Liver (tissue), 9 donors: ENCODE measurements around the gene COX20. TPM values are rescaled to one million over a fixed set of nuclear protein-coding genes. Genes with fewer than 3 reads are reported as not detected.

ENCODE experiments used
- DNase-seq: peaks from one replicate; pipeline ENCODE4 v3.0.0-alpha.2; 2017; ENCODE audit warnings: low spot score
- H3K27ac ChIP-seq, 2 donors: one replicate each; pipeline ENCODE4 v1.7.0; 2013; ENCODE audit warnings: inconsistent platforms in 2 of 2, low read length in 2 of 2, control low read depth in 1 of 2, low read depth in 1 of 2, mild to moderate bottlenecking in 1 of 2
- H3K27me3 ChIP-seq, 4 donors: one replicate each; pipeline versions ENCODE4 v1.6.1 to v1.7.0; 2013; ENCODE audit warnings: low read length in 3 of 4, inconsistent platforms in 1 of 4, mild to moderate bottlenecking in 1 of 4, moderate library complexity in 1 of 4; ENCODE audit not compliant: control insufficient read depth in 4 of 4, insufficient read depth in 4 of 4
- H3K36me3 ChIP-seq, 4 donors: one replicate each; pipeline versions ENCODE4 v1.6.1 to v1.7.0; 2013; ENCODE audit warnings: low read length in 3 of 4, mild to moderate bottlenecking in 3 of 4, low read depth in 1 of 4, moderate library complexity in 1 of 4; ENCODE audit not compliant: control insufficient read depth in 4 of 4, insufficient read depth in 3 of 4
- H3K4me1 ChIP-seq, 4 donors: one replicate each; pipeline versions ENCODE4 v1.6.1 to v1.7.0; 2013; ENCODE audit warnings: low read length in 3 of 4, mild to moderate bottlenecking in 3 of 4, moderate library complexity in 1 of 4; ENCODE audit not compliant: control insufficient read depth in 4 of 4, insufficient read depth in 4 of 4
- H3K4me3 ChIP-seq, 3 donors: one replicate each; pipeline versions ENCODE4 v1.6.1 to v1.7.0; 2013; ENCODE audit warnings: low read length in 3 of 3, control low read depth in 1 of 3, low read depth in 1 of 3, mild to moderate bottlenecking in 1 of 3
- H3K9ac ChIP-seq, 2 donors: one replicate each; pipeline ENCODE4 v1.7.0; 2013; ENCODE audit warnings: low read length in 2 of 2, mild to moderate bottlenecking in 2 of 2, moderate library complexity in 2 of 2, control low read depth in 1 of 2, low read depth in 1 of 2
- H3K9me3 ChIP-seq, 4 donors: one replicate each; pipeline versions ENCODE4 v1.6.1 to v1.7.0; 2013; ENCODE audit warnings: low read length in 3 of 4; ENCODE audit not compliant: control insufficient read depth in 4 of 4
- EGR1 ChIP-seq, 2 donors: IDR thresholded peaks; 2 replicates each; pipeline ENCODE4 v1.6.1; 2016 to 2018; ENCODE audit warnings: antibody characterized with exemption in 2 of 2, low read depth in 2 of 2
- FOXA1 ChIP-seq: IDR thresholded peaks from 2 replicates; pipeline ENCODE4 v1.6.1; 2016; ENCODE audit warnings: antibody characterized with exemption
- FOXA2 ChIP-seq: IDR thresholded peaks from 2 replicates; pipeline ENCODE4 v1.6.1; 2016; ENCODE audit warnings: antibody characterized with exemption
- GABPA ChIP-seq, 2 donors: IDR thresholded peaks in 1 of 2; conservative IDR thresholded peaks in 1 of 2; 2 replicates each; pipeline ENCODE4 v1.6.1; 2016; ENCODE audit warnings: antibody characterized with exemption in 2 of 2, mild to moderate bottlenecking in 1 of 2, moderate library complexity in 1 of 2
- HNF4A ChIP-seq, 2 donors: conservative IDR thresholded peaks; 2 replicates each; pipeline ENCODE4 v1.6.1; 2016; ENCODE audit warnings: antibody characterized with exemption in 2 of 2, mild to moderate bottlenecking in 2 of 2
- HNF4G ChIP-seq: IDR thresholded peaks from 2 replicates; pipeline ENCODE4 v1.6.1; 2016; ENCODE audit warnings: antibody characterized with exemption
- JUND ChIP-seq, 2 donors: IDR thresholded peaks; 2 replicates each; pipeline ENCODE4 v1.6.1; 2016; ENCODE audit warnings: antibody characterized with exemption in 2 of 2
- NR2F2 ChIP-seq: IDR thresholded peaks from 2 replicates; pipeline ENCODE4 v1.6.1; 2016; ENCODE audit warnings: antibody characterized with exemption
- RAD21 ChIP-seq, 2 donors: IDR thresholded peaks; 2 replicates each; pipeline ENCODE4 v1.6.1; 2016; ENCODE audit warnings: antibody characterized with exemption in 2 of 2, mild to moderate bottlenecking in 2 of 2
- RXRA ChIP-seq, 2 donors: IDR thresholded peaks; 2 replicates each; pipeline ENCODE4 v1.6.1; 2017 to 2018; ENCODE audit warnings: antibody characterized with exemption in 2 of 2, mild to moderate bottlenecking in 1 of 2
- SP1 ChIP-seq: IDR thresholded peaks from 2 replicates; pipeline ENCODE4 v1.6.1; 2018; ENCODE audit warnings: antibody characterized with exemption, mild to moderate bottlenecking
- TAF1 ChIP-seq: conservative IDR thresholded peaks from 2 replicates; pipeline ENCODE4 v1.6.1; 2016; ENCODE audit warnings: antibody characterized with exemption, mild to moderate bottlenecking
- YY1 ChIP-seq: IDR thresholded peaks from 2 replicates; pipeline ENCODE4 v1.6.1; 2016; ENCODE audit warnings: antibody characterized with exemption, mild to moderate bottlenecking
- WGBS: extraction: QIAGEN DNeasy Blood & Tissue Kit; methylation state at CpG from one replicate; pipeline ENCODE4 v1.1.7; 2013; 5-methylcytosine and 5-hydroxymethylcytosine counted together
- polyA plus RNA-seq, 2 donors: library from polyadenylated mRNA; stranded (reverse) in 1 of 2; unstranded in 1 of 2; fragments of 200-250 nt in 1 of 2; fragments of >200 nt in 1 of 2; fragmentation: Nextera tagmentation in 1 of 2; extraction: Ambion mirVana in 1 of 2; gene quantifications; one replicate each; pipeline versions ENCODE4 v1.2.1 to v1.2.3, GENCODE V29; 2013 to 2015
- total RNA-seq, 2 donors: library from RNA; depleted of rRNA; stranded (reverse); fragments of >200 nt; gene quantifications; one replicate each; pipeline ENCODE4 v1.2.3, GENCODE V29; 2014
- TF ChIP-seq, protein P1 (sequence below): IDR thresholded peaks from 2 replicates; pipeline ENCODE4 v1.6.1; 2016; ENCODE audit warnings: antibody characterized with exemption
- TF ChIP-seq, protein P2 (sequence below): IDR thresholded peaks from 2 replicates; pipeline ENCODE4 v1.6.1; 2016; ENCODE audit warnings: antibody characterized with exemption, mild to moderate bottlenecking
- TF ChIP-seq, protein P3 (sequence below): IDR thresholded peaks from 2 replicates; pipeline ENCODE4 v1.6.1; 2016; ENCODE audit warnings: antibody characterized with exemption
- TF ChIP-seq, protein P4 (sequence below): fragments of 150-350 bp; IDR thresholded peaks from 2 replicates; pipeline ENCODE4 v1.5.1; 2017; ENCODE audit warnings: improper control_type of control experiment, low read depth, low read length; ENCODE audit not compliant: missing input control
- TF ChIP-seq, protein P5 (sequence below): IDR thresholded peaks from 2 replicates; pipeline ENCODE4 v1.6.1; 2016; ENCODE audit warnings: antibody characterized with exemption
- donor health status: healthy.
- donor health status: healthy.
- donor health status: healthy.
- donor health status: healthy.
- donor health status: healthy.

COX20 gene
- total and polyA plus RNA-seq, 4 donors, result 16.7 to 45.7 (median 19.0) TPM

DNA sequence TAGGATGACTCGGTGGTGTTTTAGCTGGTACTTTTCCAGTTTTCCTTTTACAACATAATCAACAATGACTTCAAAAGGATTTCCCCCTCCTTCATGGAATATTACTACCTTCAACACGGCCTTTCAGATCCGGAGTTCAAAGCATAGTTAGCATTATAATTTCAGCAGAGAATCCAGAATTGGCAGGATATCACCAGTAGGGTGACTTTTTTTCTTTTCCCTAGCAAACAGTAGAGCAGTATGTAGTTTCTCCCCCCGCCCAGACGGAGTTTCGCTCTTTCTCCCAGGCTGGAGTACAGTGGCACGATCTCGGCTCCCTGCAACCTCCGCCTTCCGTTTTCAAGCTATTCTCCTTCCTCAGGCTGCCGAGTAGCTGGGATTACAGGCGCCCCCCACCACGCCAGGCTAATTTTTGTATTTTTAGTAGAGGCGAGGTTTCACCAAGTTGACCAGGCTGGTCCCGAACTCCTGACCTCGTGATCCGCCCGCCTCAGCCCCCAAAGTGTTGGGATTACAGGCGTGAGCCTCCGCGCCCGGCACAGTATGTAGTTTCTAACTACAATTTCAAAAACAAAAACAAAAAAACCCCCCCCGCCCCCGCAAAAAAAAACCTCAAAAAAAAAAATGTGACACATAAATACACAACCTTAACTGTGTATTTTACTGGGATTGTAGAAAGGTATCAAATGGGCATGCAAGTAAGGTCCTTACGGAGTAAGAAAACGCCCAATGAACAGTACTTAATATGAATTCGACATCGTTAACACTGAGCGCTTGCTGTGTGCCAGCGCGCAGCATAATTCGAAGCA, 1.5 kb upstream of the COX20 start:
- H3K4me1 ChIP-seq, result peaks cover 0 to 13% (median 8%) of the 10 kb centered on the region in 4 donors
- no peaks in the 10 kb centered on the region for H3K9me3 ChIP-seq
- peak overlapping the region; percentile 86 to 96 for H3K9ac ChIP-seq
- H3K4me3 ChIP-seq, result peak overlapping the region; percentile 67 to 84 (median 79)
- peak overlapping the region; percentile 97 to 99 for H3K27ac ChIP-seq
- TF ChIP-seq NR2F2, result no peak
- peak; percentile 40 to 79 for TF ChIP-seq EGR1 (IDR thresholded peaks at IDR 0.05; ENCODE audit: low read depth in 2 of 2)
- TF ChIP-seq, protein P1, sequence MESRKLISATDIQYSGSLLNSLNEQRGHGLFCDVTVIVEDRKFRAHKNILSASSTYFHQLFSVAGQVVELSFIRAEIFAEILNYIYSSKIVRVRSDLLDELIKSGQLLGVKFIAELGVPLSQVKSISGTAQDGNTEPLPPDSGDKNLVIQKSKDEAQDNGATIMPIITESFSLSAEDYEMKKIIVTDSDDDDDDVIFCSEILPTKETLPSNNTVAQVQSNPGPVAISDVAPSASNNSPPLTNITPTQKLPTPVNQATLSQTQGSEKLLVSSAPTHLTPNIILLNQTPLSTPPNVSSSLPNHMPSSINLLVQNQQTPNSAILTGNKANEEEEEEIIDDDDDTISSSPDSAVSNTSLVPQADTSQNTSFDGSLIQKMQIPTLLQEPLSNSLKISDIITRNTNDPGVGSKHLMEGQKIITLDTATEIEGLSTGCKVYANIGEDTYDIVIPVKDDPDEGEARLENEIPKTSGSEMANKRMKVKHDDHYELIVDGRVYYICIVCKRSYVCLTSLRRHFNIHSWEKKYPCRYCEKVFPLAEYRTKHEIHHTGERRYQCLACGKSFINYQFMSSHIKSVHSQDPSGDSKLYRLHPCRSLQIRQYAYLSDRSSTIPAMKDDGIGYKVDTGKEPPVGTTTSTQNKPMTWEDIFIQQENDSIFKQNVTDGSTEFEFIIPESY, result no peak
- TF ChIP-seq, protein P2, sequence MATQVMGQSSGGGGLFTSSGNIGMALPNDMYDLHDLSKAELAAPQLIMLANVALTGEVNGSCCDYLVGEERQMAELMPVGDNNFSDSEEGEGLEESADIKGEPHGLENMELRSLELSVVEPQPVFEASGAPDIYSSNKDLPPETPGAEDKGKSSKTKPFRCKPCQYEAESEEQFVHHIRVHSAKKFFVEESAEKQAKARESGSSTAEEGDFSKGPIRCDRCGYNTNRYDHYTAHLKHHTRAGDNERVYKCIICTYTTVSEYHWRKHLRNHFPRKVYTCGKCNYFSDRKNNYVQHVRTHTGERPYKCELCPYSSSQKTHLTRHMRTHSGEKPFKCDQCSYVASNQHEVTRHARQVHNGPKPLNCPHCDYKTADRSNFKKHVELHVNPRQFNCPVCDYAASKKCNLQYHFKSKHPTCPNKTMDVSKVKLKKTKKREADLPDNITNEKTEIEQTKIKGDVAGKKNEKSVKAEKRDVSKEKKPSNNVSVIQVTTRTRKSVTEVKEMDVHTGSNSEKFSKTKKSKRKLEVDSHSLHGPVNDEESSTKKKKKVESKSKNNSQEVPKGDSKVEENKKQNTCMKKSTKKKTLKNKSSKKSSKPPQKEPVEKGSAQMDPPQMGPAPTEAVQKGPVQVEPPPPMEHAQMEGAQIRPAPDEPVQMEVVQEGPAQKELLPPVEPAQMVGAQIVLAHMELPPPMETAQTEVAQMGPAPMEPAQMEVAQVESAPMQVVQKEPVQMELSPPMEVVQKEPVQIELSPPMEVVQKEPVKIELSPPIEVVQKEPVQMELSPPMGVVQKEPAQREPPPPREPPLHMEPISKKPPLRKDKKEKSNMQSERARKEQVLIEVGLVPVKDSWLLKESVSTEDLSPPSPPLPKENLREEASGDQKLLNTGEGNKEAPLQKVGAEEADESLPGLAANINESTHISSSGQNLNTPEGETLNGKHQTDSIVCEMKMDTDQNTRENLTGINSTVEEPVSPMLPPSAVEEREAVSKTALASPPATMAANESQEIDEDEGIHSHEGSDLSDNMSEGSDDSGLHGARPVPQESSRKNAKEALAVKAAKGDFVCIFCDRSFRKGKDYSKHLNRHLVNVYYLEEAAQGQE, result no peak
- no peak for TF ChIP-seq HNF4G
- TF ChIP-seq, protein P3, sequence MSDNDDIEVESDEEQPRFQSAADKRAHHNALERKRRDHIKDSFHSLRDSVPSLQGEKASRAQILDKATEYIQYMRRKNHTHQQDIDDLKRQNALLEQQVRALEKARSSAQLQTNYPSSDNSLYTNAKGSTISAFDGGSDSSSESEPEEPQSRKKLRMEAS, result no peak
- no peak for TF ChIP-seq FOXA2
- peak; percentile 6 for TF ChIP-seq SP1
- TF ChIP-seq, protein P4, sequence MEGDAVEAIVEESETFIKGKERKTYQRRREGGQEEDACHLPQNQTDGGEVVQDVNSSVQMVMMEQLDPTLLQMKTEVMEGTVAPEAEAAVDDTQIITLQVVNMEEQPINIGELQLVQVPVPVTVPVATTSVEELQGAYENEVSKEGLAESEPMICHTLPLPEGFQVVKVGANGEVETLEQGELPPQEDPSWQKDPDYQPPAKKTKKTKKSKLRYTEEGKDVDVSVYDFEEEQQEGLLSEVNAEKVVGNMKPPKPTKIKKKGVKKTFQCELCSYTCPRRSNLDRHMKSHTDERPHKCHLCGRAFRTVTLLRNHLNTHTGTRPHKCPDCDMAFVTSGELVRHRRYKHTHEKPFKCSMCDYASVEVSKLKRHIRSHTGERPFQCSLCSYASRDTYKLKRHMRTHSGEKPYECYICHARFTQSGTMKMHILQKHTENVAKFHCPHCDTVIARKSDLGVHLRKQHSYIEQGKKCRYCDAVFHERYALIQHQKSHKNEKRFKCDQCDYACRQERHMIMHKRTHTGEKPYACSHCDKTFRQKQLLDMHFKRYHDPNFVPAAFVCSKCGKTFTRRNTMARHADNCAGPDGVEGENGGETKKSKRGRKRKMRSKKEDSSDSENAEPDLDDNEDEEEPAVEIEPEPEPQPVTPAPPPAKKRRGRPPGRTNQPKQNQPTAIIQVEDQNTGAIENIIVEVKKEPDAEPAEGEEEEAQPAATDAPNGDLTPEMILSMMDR, result peak; percentile 24
- no peak for TF ChIP-seq HNF4A (conservative IDR thresholded peaks at IDR 0.05)
- peak; percentile 10 to 31 for TF ChIP-seq RAD21 (IDR thresholded peaks at IDR 0.05)
- no peak for TF ChIP-seq FOXA1
- TF ChIP-seq JUND (IDR thresholded peaks at IDR 0.05), result no peak
- TF ChIP-seq, protein P5, sequence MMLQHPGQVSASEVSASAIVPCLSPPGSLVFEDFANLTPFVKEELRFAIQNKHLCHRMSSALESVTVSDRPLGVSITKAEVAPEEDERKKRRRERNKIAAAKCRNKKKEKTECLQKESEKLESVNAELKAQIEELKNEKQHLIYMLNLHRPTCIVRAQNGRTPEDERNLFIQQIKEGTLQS, result no peak
- TF ChIP-seq RXRA (IDR thresholded peaks at IDR 0.05), result peak in 1 of 2 donors; percentile 15
- no peak for TF ChIP-seq GABPA (IDR thresholded peaks at IDR 0.05 in 1 of 2, conservative IDR thresholded peaks at IDR 0.05 in 1 of 2)
- no peak for TF ChIP-seq YY1
- TF ChIP-seq TAF1, result peak; percentile 91
- DNase-seq, result peak; percentile 65
- H3K27me3 ChIP-seq, result no peaks in the 10 kb centered on the region
- WGBS, result under 1% methylated on average over 32 of the region's 32 CpGs
- no peaks in the 10 kb centered on the region for H3K36me3 ChIP-seq
